H1 (cell line): ENCODE measurements around the gene TPD52L1. TPM values are rescaled to one million over a fixed set of nuclear protein-coding genes. Genes with fewer than 3 reads are reported as not detected.

ENCODE experiments used
- CTCF ChIA-PET: fragments of 300-600 bp; sonication (Branson Sonifier 250); formaldehyde crosslinking; loops from one replicate; lab custom pipeline; 2021; ENCODE audit not compliant: partially characterized antibody; lab: Charles Lee
- POLR2A ChIA-PET: fragments of 300-600 bp; sonication (Branson Sonifier 250); formaldehyde crosslinking; loops from one replicate; lab custom pipeline; 2021; ENCODE audit warnings: inconsistent platforms; ENCODE audit not compliant: partially characterized antibody; lab: Charles Lee
- DNase-seq, 2 experiments: peaks; one replicate each; pipeline versions ENCODE4 v3.0.0 to v3.0.0-alpha.2; 2010 to 2022; ENCODE audit warnings: low spot score in 2 of 2, low read depth in 1 of 2, mixed read lengths in 1 of 2
- FAIRE-seq: peaks from 2 replicates; lab custom pipeline; 2011; peaks lifted over from hg19 to GRCh38; lab: Jason Lieb, UNC
- H2AFZ ChIP-seq: 2 replicates; pipeline ENCODE4 v1.8.1; 2012; ENCODE audit warnings: low read length, inconsistent platforms
- H2AK5ac ChIP-seq: 2 replicates; pipeline ENCODE4 v1.6.1; 2013; ENCODE audit warnings: low read depth, low read length
- H2BK120ac ChIP-seq: replicated peaks from 2 replicates; pipeline ENCODE3; 2013; ENCODE audit warnings: low read depth, low read length, inconsistent platforms
- H2BK12ac ChIP-seq: 2 replicates; pipeline ENCODE4 v1.6.1; 2013; ENCODE audit warnings: low read depth, low read length
- H2BK15ac ChIP-seq: 2 replicates; pipeline ENCODE4 v1.6.1; 2013; ENCODE audit warnings: low read length
- H2BK20ac ChIP-seq: 2 replicates; pipeline ENCODE4 v1.6.1; 2013; ENCODE audit warnings: low read length
- H2BK5ac ChIP-seq: 2 replicates; pipeline ENCODE4 v1.6.1; 2013; ENCODE audit warnings: low read depth, low read length
- H3K14ac ChIP-seq: 2 replicates; pipeline ENCODE4 v1.6.1; 2013; ENCODE audit warnings: inconsistent platforms; ENCODE audit not compliant: insufficient read length
- H3K18ac ChIP-seq: 2 replicates; pipeline ENCODE4 v1.6.1; 2013; ENCODE audit warnings: low read length; ENCODE audit errors: extremely low read depth
- H3K23ac ChIP-seq: 2 replicates; pipeline ENCODE4 v1.6.1; 2013; ENCODE audit warnings: inconsistent platforms; ENCODE audit not compliant: insufficient read length
- H3K23me2 ChIP-seq: 2 replicates; pipeline ENCODE4 v1.6.1; 2013; ENCODE audit warnings: low read depth, low read length
- H3K27ac ChIP-seq: 2 replicates; pipeline ENCODE4 v1.6.1; 2011; ENCODE audit warnings: low read depth, low read length, inconsistent platforms
- H3K27me3 ChIP-seq, 4 experiments: replicated peaks in 1 of 4; 1 replicate in 1 of 4; 2 replicates in 3 of 4; pipeline versions ENCODE4 v1.6.1 to v1.8.1; 2011 to 2013; ENCODE audit warnings: low read length in 3 of 4, mild to moderate bottlenecking in 3 of 4, inconsistent platforms in 2 of 4, mixed read lengths in 2 of 4, moderate library complexity in 1 of 4; ENCODE audit not compliant: control insufficient read depth in 3 of 4, insufficient read depth in 3 of 4; ENCODE audit errors: extremely low read depth in 1 of 4
- H3K36me3 ChIP-seq, 4 experiments: 2 replicates each; pipeline versions ENCODE4 v1.6.1 to v1.8.1; 2011 to 2013; ENCODE audit warnings: mild to moderate bottlenecking in 4 of 4, low read length in 3 of 4, moderate library complexity in 2 of 4, control low read depth in 1 of 4, inconsistent platforms in 1 of 4; ENCODE audit not compliant: insufficient read depth in 4 of 4, control insufficient read depth in 2 of 4
- H3K4ac ChIP-seq: replicated peaks from 2 replicates; pipeline ENCODE3; 2013; ENCODE audit warnings: low read length, low read depth, mixed read lengths, inconsistent platforms; ENCODE audit not compliant: insufficient read length
- H3K4me1 ChIP-seq, 4 experiments: replicated peaks in 1 of 4; 1 replicate in 1 of 4; 2 replicates in 3 of 4; pipeline versions ENCODE4 v1.6.1 to v1.8.1; 2011 to 2013; ENCODE audit warnings: low read length in 3 of 4, inconsistent platforms in 2 of 4, mixed read lengths in 1 of 4; ENCODE audit not compliant: insufficient read depth in 4 of 4, control insufficient read depth in 3 of 4
- H3K4me2 ChIP-seq, 2 experiments: 2 replicates each; pipeline versions ENCODE4 v1.6.1 to v1.8.1; 2011 to 2013; ENCODE audit warnings: low read depth in 2 of 2, low read length in 2 of 2, control low read depth in 1 of 2, inconsistent platforms in 1 of 2, mild to moderate bottlenecking in 1 of 2; ENCODE audit not compliant: insufficient read depth in 1 of 2
- H3K4me3 ChIP-seq, 4 experiments: fragments of 200-600, 300-600 bp in 1 of 4; sonication (generic), shearing (Covaris generic), sonication (Bioruptor Twin) in 1 of 4; 2 replicates each; pipeline versions ENCODE4 v1.5.1 to v1.8.1; 2011 to 2016; ENCODE audit warnings: low read length in 4 of 4, low read depth in 3 of 4, control low read depth in 2 of 4, inconsistent platforms in 2 of 4, mild to moderate bottlenecking in 2 of 4, mixed read lengths in 1 of 4, moderate library complexity in 1 of 4; ENCODE audit not compliant: insufficient read depth in 2 of 4; ENCODE audit errors: extremely low read depth in 1 of 4
- H3K56ac ChIP-seq: replicated peaks from 2 replicates; pipeline ENCODE3; 2013; ENCODE audit warnings: low read depth, mild to moderate bottlenecking, mixed read lengths, low read length, inconsistent platforms; ENCODE audit not compliant: insufficient read length
- H3K79me1 ChIP-seq: 2 replicates; pipeline ENCODE4 v1.6.1; 2013; ENCODE audit warnings: low read depth, low read length, control low read depth
- H3K79me2 ChIP-seq, 2 experiments: 2 replicates each; pipeline versions ENCODE4 v1.6.1 to v1.8.1; 2012 to 2013; ENCODE audit warnings: low read length in 2 of 2, mild to moderate bottlenecking in 2 of 2, inconsistent platforms in 1 of 2; ENCODE audit not compliant: insufficient read depth in 2 of 2, control insufficient read depth in 1 of 2
- H3K9ac ChIP-seq, 4 experiments: replicated peaks in 1 of 4; 1 replicate in 1 of 4; 2 replicates in 3 of 4; pipeline versions ENCODE4 v1.6.1 to v1.8.1; 2011 to 2013; ENCODE audit warnings: low read depth in 3 of 4, low read length in 3 of 4, control low read depth in 2 of 4, mild to moderate bottlenecking in 2 of 4, moderate library complexity in 2 of 4, inconsistent platforms in 1 of 4; ENCODE audit errors: extremely low read depth in 1 of 4
- H3K9me3 ChIP-seq, 2 experiments: 2 replicates each; pipeline versions ENCODE4 v1.6.1 to v1.8.1; 2012 to 2013; ENCODE audit warnings: mild to moderate bottlenecking in 2 of 2, moderate library complexity in 2 of 2, control low read depth in 1 of 2, inconsistent platforms in 1 of 2, low read depth in 1 of 2, low read length in 1 of 2, mixed read lengths in 1 of 2; ENCODE audit not compliant: insufficient read depth in 2 of 2
- H4K20me1 ChIP-seq, 2 experiments: replicated peaks in 1 of 2; 2 replicates each; pipeline versions ENCODE3 to v1.8.1; 2011 to 2013; ENCODE audit warnings: inconsistent platforms in 2 of 2, low read length in 2 of 2, mild to moderate bottlenecking in 1 of 2; ENCODE audit not compliant: insufficient read depth in 2 of 2, control insufficient read depth in 1 of 2
- H4K5ac ChIP-seq: 2 replicates; pipeline ENCODE4 v1.6.1; 2013; ENCODE audit warnings: low read length, low read depth, mixed read lengths, inconsistent platforms; ENCODE audit not compliant: insufficient read length
- H4K8ac ChIP-seq: 2 replicates; pipeline ENCODE4 v1.8.0; 2013; ENCODE audit warnings: mild to moderate bottlenecking, moderate library complexity, low read length, inconsistent platforms; ENCODE audit not compliant: insufficient read depth; ENCODE audit errors: extremely low read depth
- H4K91ac ChIP-seq: replicated peaks from 2 replicates; pipeline ENCODE3; 2013; ENCODE audit warnings: low read length, mixed read lengths, inconsistent platforms; ENCODE audit not compliant: insufficient read length
- BRCA1 ChIP-seq: IDR thresholded peaks from 2 replicates; pipeline ENCODE4 v1.6.1; 2012; ENCODE audit warnings: low read depth, low read length, improper control_type of control experiment
- CBX5 ChIP-seq: fragments of 300-800, 300-1000 bp; sonication (generic); IDR thresholded peaks from 2 replicates; pipeline ENCODE4 v1.7.1; 2016; ENCODE audit warnings: antibody characterized with exemption, low read length, low read depth
- CREB1 ChIP-seq: IDR thresholded peaks from 2 replicates; pipeline ENCODE4 v1.6.1; 2012; ENCODE audit warnings: inconsistent platforms
- GABPA ChIP-seq: IDR thresholded peaks from 2 replicates; pipeline ENCODE4 v1.6.1; 2011; ENCODE audit warnings: mild to moderate bottlenecking, low read length, moderate library complexity, borderline replicate concordance; ENCODE audit not compliant: insufficient read depth
- HDAC2 ChIP-seq, 2 experiments: fragments of 300-600 bp in 1 of 2; sonication (generic) in 1 of 2; IDR thresholded peaks; 2 replicates each; pipeline ENCODE4 v1.6.1; 2011 to 2012; ENCODE audit warnings: low read depth in 2 of 2, low read length in 2 of 2, mild to moderate bottlenecking in 2 of 2, moderate library complexity in 2 of 2, borderline replicate concordance in 1 of 2, inconsistent platforms in 1 of 2
- KDM1A ChIP-seq: fragments of 200-600, 300-600 bp; sonication (generic); IDR thresholded peaks from 2 replicates; pipeline ENCODE4 v1.7.1; 2016; ENCODE audit warnings: mild to moderate bottlenecking, low read length, borderline replicate concordance
- KDM4A ChIP-seq: IDR thresholded peaks from one replicate; pipeline ENCODE4 v1.7.1; 2012; ENCODE audit warnings: low read depth, mild to moderate bottlenecking, moderate library complexity, low read length, inconsistent platforms; ENCODE audit not compliant: severe bottlenecking
- RBBP5 ChIP-seq: IDR thresholded peaks from 2 replicates; pipeline ENCODE4 v1.7.1; 2012; ENCODE audit warnings: low read depth, mild to moderate bottlenecking, inconsistent platforms, low read length, moderate library complexity, borderline replicate concordance
- SIX5 ChIP-seq: IDR thresholded peaks from 2 replicates; pipeline ENCODE4 v1.6.1; 2011; ENCODE audit warnings: mild to moderate bottlenecking, low read depth, low read length
- SP2 ChIP-seq: IDR thresholded peaks from 2 replicates; pipeline ENCODE4 v1.6.1; 2012; ENCODE audit warnings: mild to moderate bottlenecking, low read length, inconsistent platforms
- SUZ12 ChIP-seq: fragments of 200-600 bp; sonication (generic); IDR thresholded peaks from 2 replicates; pipeline ENCODE4 v1.6.1; 2012; ENCODE audit warnings: mild to moderate bottlenecking, inconsistent platforms, low read length, moderate library complexity, mixed read lengths
- TAF1 ChIP-seq: IDR thresholded peaks from 2 replicates; pipeline ENCODE4 v1.6.1; 2011; ENCODE audit warnings: mild to moderate bottlenecking, low read depth, low read length
- TBP ChIP-seq: IDR thresholded peaks from 2 replicates; pipeline ENCODE4 v1.6.1; 2011; ENCODE audit warnings: low read depth, low read length, improper control_type of control experiment
- WGBS, 2 experiments: shearing (Covaris generic) in 1 of 2; methylation state at CpG; one replicate each; pipeline versions ENCODE4 v1.1.6 to v1.1.7; 2013 to 2015; ENCODE audit warnings: low lambda C conversion rate in 2 of 2, mixed read lengths in 2 of 2, inconsistent platforms in 1 of 2, low coverage in 1 of 2, missing lambda C conversion rate in 1 of 2; ENCODE audit not compliant: insufficient replicate concordance in 2 of 2, insufficient coverage in 1 of 2, insufficient read length in 1 of 2; ENCODE audit errors: extremely low coverage in 1 of 2, missing lambda C conversion rate in 1 of 2; 5-methylcytosine and 5-hydroxymethylcytosine counted together
- polyA plus RNA-seq, 7 experiments: library from polyadenylated mRNA; depleted of rRNA in 3 of 7; stranded (reverse) in 5 of 7; unstranded in 2 of 7; fragments of >200 nt in 5 of 7; fragments of 200-250 nt in 2 of 7; gene quantifications; 1 replicate in 5 of 7; 2 replicates in 1 of 7; 4 replicates in 1 of 7; pipeline versions ENCODE4 v1.2.1 to v1.2.3, GENCODE V29; 2011 to 2013; ENCODE audit warnings: missing spikeins in 2 of 7, mixed read lengths in 2 of 7
- total RNA-seq: library from RNA; stranded (reverse); fragmentation: NEBNext Ultra II Directional; extraction: Animal tissue kit (Norgen Biotek cat#: 25700); gene quantifications from 2 replicates; pipeline ENCODE4 v1.2.1, GENCODE V29; 2021
- TF ChIP-seq, protein P1 (sequence below): IDR thresholded peaks from 2 replicates; pipeline ENCODE4 v1.6.1; 2011; ENCODE audit warnings: low read length, improper control_type of control experiment

Gene TPD52L1
- total and polyA plus RNA-seq, 2 of the 8 experiments (the other 6 are each of a cell fraction or from before 2014, with no cell fraction given) = 7.4 to 14.2 TPM

DNA sequence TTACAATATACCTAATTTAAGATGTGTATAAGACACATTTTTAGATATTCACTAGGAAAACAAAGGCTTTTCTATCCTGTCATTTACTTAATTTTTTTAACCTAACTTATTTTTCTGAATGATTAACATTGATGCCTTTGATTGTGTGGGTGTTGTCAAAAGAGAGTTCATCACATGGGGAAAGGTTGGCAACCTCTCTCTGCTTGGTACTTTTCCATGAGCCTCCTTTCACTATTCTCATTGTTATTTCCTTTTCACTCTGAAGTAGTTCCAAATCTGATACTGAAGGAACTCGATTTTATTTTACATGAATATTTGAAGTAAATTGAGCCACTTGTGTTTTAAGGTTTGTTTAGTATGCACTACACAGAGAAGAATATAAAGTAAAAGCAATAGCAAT lies 35.9 kb downstream of the TPD52L1 start:
- 73% methylated on average over 1 of the region's 1 CpG; no CpG with 5 or more reads in 1 of the 2 experiments for WGBS, 2 experiments
- Histone ChIP-seq H3K4me2 (no peak overlapping the region), H3K79me2 (no peaks in the 10 kb centered on the region), H3K27me3 (no peaks in the 10 kb centered on the region), H3K23me2 (no peaks in the 10 kb centered on the region), H4K8ac (no peak overlapping the region), H3K23ac (no peak overlapping the region), H3K14ac (no peak overlapping the region), H2BK20ac (no peak overlapping the region), H3K4me3 (no peak overlapping the region), H3K27ac (no peak overlapping the region), H4K5ac (no peak overlapping the region), H3K4me1 (peaks cover 0 to 10% (median 9%) of the 10 kb centered on the region in 4 experiments; a peak in 4 of 7 replicates), H2AK5ac (no peak overlapping the region), H3K4ac (no peak overlapping the region), H3K18ac (no peak overlapping the region), H2AFZ (no peak overlapping the region), H3K9ac (no peak overlapping the region), H2BK12ac (no peak overlapping the region), H4K20me1 (no peaks in the 10 kb centered on the region), H4K91ac (no peak overlapping the region), H2BK5ac (no peak overlapping the region), H2BK15ac (no peak overlapping the region), H2BK120ac (no peak overlapping the region), H3K79me1 (no peaks in the 10 kb centered on the region), H3K56ac (no peak overlapping the region), H3K36me3 (no peaks in the 10 kb centered on the region), H3K9me3 (no peaks in the 10 kb centered on the region)
- ChIA-PET POLR2A (no interaction called here), CTCF (interaction anchor here (1.1 to 5.4 kb wide), 6 partner anchors 10 to 111 kb away, joined by 4 to 79 read pairs (median 5); partner anchors contain the start of gene TPD52L1)
- no peak for FAIRE-seq
- no peak for DNase-seq
- TF ChIP-seq HDAC2 (IDR thresholded peaks at IDR 0.05; ENCODE audit: borderline replicate concordance in 1 of 2, low read depth in 2 of 2, low read length in 2 of 2) (no peak), BRCA1 (no peak), KDM4A (no peak), KDM1A (no peak), RBBP5 (no peak), CREB1 (no peak), GABPA (no peak), SUZ12 (no peak), TBP (no peak), SP2 (no peak), TAF1 (no peak), CBX5 (no peak), SIX5 (no peak)
- TF ChIP-seq, protein P1, sequence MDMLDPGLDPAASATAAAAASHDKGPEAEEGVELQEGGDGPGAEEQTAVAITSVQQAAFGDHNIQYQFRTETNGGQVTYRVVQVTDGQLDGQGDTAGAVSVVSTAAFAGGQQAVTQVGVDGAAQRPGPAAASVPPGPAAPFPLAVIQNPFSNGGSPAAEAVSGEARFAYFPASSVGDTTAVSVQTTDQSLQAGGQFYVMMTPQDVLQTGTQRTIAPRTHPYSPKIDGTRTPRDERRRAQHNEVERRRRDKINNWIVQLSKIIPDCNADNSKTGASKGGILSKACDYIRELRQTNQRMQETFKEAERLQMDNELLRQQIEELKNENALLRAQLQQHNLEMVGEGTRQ = no peak
